Activated CD4-positive, alpha-beta T cell treated with anti-CD3 and anti-CD28 coated beads for 1 hour (primary cell): ENCODE measurements around the gene NECAB3.
A peak's percentile ranks its signal among the peaks of the same experiment; 100 is the strongest.

Source experiments
- DNase-seq: peaks from one replicate; pipeline ENCODE4 v3.0.0-alpha.2; 2020

NECAB3 gene

DNA sequence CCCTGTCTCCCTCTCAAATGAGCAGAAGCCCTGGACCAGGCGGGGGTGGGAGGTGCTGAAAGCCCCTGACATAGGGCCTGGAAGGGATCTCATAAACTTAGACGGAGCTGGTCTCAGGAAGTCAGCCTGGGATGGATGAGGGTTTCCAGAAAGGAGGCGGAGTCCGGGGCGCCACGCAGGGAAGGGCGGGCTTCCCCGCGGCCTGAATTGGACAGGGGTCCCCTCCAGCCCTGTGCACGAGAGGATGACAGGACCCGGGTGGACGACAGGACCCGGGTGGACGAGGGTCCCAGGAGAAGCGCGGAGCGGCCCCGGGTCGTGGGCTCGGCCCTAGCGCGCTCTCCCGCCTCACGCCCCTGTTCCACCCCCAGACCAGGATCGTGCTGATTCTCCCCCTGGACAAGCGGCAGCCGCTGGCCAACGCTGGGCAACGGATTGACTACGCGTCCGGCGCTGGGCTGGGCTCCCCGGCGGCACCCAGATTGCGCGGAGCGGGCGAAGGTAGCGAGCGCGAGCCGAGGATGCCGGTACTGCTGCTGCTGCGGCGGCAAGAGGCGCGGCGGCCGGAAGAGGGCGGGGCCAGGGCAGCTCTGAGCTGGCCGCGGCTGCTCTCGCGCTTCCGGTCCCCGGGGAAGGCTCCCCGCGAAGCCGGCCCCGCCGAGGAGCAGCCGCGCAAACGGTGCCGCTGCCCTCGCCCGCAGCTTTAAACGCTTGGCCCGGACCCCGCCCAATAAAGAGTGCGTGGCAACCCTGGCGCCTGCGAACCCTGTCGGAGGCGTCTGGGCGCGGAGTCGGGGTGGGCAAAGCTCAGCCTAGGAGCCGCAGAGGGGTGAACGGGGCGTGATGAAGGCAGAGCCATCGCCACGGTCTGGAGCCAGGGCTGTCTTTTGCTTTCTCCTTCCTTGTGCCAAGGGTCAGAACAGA, 10.8 kb downstream of the NECAB3 start:
- peak; percentile 65 for DNase-seq

DNA sequence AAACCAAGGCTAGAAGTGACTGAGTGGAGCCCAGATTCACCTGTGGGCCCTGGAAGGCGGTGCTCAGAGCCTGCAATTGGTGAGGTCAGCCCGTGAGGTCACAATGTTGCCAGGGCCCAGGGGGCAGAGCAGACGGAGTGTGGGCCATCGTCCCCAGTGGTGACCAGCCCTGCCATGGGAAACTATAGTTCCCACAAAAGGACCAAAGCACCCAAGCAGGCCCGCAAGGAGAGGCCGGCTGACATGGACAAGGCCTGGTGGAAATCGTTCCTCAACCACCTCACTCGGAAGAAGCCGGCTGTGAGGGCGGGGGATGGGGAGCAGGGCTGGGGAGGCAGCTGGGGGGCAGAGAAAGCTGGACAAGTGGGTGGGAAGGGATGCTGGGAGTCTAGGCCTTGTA, 12.1 kb downstream of the NECAB3 start, which contains the start of gene C20orf144:
Gene C20orf144 (plus strand): TSS at position 156 of the 400 bp plus-strand sequence. CDS start 19 bp downstream, at position 175.
- DNase-seq: no peak

DNA sequence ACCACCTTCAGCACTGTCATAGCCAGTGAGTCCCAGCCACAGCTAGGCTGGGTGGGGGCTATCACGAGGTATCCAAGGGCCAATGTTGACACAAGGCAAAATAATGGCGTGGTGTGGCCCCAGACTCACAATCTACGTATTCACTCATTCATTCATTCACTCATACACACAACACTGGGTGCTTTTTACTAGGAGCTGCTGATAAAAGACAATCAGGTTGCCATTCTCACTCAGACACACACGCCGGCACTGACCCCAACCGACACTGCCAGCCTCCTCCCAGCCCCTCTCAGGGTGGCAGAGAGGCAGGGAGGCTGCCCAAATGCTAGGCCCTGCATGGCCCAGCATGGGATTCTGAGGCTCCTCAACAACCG, 13.6 kb downstream of the NECAB3 start:
- DNase-seq: no peak

DNA sequence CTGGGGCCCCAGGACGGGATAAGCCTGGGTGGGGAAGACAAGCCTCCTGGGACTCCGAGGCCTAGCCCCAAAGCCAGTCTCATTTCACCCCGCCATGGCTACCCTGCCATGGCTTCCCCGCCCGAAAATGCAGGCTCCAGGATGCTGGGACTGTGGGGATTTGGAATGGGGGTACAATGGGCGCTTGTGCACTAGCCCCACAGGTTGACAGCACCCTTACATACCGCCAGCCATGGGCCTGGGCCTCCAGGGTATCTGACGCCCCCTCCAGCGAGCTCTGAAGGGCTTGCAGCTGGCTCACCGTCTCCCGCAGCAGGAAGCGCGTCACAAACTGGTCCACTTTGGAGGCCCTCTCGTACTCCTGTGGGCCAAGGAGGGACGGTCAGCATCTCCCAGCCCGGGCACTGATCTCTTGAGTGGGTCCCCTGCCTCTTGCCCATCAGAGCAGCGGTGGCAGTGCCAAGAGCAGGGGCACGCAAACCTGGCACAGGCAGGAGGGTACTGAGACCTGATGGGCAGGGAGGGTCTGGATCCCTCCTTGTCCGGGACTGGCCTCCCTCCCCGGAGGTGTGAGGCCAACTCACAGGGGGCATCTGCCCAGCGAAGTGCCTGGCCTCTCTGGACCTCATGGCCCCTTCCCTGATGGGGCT, 14.1 kb downstream of the NECAB3 start:
- no peak for DNase-seq

DNA sequence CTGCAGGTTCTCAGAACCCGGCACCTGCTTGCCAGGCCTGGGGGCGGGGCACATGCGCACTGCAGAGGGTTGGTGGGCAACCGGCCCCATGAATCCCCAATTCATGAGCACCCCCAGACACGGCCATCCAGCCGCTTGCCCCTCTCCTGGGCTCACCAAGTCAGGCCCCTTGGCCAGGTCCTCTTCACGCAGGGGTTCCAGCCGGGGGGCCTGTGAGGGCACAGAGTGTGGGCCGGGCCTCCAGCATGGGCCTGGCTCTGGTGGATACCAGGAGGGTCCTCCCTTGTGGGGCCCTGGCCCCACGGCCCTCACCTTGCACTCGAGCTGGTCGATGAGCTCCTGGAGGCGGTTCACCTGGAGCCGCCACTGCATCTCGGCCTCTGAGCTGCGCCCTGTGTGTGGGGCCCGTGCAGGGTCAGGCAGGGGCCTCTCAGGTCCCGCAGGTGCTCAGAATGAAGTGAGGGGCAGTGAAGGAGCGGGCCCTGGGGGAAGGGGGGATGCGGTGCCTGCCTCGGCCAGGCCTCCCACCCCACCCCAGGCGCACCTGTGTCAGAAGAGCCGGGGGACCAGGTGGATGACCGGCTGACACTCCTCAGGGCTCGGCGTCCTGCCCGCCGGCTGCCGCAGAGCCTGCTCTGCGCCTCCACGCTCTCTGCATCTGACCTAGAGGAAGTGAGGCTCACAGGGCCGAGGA, 14.7 kb downstream of the NECAB3 start:
- no peak for DNase-seq

DNA sequence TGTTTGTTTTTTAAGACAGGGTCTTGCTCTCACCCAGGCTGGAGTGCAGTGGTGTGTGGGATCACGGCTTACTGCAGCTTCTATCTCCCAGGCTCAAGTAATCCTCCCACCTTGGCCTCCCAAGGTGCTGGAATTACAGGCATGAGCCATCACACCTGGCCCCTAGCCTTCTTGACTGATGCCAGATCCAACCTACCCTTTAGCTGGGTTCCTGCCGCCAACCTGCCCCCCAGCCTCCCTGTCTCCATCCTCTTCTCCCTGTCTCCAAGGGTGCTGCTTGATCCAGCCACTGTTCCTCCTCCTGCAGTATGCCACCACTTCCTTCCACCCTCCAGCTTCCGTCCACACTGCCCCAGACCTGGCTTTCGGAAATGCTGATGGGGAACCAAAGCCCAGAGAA, 15.3 kb downstream of the NECAB3 start:
- no peak for DNase-seq

DNA sequence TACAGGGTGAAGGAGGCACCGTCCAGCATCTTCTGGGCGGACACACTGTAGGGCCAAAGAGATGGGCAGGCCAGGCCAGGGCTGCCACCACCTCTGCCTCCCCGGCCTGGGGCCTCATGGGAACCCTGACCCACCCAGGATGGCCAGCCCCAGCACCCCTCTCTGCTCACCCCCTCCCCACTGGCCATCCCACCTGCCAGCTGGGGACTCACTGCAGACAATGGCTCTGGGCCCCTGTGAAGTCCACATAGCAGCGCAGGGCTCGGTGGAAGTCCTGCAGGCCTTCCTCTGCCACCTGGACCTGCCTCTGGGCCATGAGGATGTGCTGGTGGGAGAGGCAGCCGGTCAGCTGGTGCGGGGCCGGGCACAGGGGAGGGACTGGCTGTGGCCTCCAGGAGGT, 15.7 kb downstream of the NECAB3 start:
- DNase-seq: no peak

DNA sequence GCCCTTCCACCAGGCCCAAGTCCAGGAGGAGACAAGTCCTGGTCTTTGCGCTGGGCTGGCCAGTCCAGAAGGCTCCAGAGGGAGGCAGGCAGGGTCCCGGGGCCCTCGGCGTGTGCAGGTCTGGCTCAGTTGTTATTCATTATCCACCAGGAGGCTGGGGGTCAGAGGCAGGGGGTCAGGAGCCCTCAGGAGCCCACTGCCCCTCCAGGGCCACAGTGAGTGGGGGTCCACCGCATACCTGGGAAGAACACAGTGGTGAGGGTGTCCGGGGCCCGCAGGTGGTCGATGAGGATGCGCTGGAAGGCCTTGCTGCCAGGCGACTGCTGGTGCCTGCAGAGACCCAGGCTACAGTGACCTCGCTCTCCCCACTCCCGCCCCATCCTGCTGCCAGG, 16.5 kb downstream of the NECAB3 start:
- DNase-seq: no peak

DNA sequence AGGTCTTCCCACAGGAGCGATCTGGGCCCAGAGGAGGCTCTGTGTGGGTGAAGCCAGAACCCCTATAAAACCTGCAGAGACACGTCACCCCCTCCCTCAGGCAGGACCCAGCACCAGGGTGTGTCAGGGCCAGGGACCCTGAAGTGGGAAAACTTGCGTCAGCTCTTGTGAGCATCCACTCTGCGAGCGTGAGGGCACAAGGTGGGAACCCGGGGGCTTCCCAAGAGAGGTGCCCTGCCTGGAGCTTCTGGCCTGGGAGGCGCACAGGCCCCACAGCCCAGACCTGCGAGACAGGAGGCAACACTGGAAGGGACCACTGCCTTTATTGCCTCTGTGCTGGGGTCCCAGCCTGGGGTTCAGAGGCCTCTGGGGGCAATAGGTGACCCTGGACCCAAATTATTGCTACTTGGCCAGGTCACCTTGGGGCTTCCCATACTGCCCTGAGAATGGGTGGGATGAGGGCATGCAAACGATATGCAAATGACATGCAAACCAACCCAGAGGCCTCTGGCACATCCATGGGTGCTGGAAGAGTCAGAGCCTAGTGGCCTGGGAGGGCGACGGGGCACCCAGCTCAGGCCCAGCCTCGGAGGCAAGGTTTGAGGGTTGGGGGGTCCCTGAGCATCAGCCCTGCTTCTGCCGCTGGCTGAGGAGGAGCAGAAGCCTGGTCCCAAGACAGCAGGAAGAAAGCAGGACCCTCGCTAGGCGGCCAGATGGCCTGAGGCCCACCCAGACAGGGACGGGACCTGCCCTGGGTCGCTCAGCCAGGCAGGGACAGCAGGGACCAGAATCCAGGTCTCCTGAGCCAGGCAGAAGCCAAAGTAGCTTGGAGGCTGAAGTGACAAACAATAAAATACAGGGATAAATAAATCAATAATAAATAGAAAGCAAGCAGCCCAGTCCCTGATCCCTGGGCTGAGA, 17.2 kb downstream of the NECAB3 start:
- no peak for DNase-seq

DNA sequence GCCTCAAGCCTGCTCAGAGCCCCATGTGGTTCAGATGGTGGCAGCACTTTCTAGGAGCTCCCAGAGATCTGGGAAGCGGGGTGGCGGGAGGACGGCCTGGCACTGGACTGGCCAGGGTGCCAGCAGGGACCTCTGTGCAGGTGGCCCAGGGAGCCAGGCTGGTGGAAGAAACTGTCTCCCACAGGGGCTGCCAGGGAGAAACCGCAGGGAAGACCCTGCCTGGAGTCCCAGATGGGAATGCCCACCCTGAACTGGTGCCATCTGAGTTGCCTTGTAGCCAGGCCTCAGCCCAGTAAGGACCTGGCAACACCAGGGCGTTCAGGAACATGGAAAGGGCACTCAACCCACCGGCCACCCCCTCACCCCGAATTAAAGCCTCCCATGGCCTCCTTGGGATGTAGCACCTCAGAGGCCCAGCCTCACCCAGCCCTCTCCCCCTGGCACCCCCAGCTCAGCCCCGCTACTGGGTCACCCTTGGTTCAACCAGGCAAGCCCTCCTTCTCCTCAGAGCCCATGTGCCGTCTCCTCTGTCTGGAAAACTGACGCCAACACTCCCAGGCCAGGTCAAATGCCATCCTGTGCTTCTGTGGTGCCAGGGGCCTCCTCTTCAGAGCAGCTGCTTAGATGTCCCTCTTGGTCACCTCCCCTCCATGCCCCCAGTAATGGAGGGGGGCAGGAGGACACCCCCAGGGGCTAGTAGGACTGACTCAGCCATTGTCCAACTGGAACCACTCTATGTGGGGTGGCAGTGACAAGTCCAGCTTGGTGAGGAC, 18.0 kb downstream of the NECAB3 start:
- no peak for DNase-seq

DNA sequence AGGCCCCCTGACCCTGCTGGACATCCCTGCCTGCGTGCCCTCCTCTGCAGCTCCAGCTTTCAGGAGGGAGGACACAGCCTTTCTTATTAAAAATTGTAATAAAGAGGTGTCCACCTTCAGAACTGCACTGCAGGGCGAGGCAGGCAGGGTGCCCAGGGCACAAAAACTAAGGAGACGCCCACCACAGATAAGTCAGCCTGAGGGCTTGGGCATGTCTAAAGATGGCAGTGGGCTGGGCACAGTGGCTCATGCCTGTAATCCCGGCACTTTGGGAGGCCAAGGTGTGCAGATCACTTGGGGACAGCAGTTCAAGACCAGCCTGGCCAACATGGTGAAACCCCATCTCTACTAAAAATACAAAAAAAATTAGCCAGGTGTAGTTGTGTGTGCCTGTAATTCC, 19.1 kb downstream of the NECAB3 start:
- no peak for DNase-seq

DNA sequence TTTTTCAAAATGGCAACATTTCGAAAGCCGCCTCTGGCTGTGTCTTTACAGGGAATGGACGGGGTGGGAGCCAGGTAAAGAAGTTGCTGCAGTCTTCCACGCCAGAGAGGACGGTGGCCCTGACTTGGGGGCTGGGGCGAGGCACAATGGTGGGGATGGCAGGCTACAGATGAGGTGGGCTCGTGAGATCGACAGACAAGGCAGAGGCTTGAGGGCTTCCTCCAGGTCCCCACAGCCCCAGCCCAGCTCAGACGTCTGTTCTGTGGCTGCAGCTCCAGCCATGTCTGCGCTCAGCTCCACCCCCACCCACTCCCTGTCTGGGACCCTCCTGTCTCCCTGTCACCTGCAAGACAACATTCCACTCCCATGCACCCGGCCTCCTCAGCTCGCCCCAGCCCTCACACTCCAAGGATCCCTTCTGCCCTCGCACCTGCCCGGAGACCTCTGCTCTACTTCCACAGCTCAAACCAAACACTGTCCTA, 19.5 kb downstream of the NECAB3 start:
- no peak for DNase-seq

DNA sequence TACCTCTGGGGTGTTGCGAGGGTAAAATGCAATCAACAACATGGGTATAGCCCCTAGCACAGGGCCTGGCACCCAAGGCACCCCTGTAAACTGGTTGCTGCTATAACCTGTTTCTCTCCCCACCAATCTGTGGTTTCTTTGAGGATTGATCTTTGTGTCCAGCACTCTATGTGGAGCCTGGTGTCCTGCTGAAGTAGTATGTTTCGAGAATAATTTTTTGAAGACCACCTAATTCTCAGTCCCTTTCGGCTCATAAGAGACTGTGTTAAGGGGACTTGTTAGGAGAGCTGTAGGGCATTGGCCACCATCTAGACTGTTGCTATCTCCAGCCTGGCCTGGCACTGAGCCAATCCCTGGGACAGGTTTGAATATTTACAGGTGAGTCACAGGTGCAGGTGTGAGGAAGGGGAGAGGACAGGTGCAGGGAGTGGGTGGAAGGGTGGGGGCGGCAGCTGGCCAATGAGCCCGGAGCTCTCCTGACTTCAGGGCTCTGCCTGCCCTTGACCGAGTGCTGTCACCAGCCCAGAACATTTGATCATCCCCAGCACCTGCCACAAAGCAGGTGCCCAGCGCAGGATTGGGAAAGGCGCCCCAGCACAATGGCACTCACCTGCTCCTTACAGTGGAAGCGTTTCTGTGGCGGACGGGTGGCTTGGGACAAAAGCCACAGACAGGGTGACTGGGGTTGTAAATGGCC, 20.2 kb downstream of the NECAB3 start:
- DNase-seq: no peak

DNA sequence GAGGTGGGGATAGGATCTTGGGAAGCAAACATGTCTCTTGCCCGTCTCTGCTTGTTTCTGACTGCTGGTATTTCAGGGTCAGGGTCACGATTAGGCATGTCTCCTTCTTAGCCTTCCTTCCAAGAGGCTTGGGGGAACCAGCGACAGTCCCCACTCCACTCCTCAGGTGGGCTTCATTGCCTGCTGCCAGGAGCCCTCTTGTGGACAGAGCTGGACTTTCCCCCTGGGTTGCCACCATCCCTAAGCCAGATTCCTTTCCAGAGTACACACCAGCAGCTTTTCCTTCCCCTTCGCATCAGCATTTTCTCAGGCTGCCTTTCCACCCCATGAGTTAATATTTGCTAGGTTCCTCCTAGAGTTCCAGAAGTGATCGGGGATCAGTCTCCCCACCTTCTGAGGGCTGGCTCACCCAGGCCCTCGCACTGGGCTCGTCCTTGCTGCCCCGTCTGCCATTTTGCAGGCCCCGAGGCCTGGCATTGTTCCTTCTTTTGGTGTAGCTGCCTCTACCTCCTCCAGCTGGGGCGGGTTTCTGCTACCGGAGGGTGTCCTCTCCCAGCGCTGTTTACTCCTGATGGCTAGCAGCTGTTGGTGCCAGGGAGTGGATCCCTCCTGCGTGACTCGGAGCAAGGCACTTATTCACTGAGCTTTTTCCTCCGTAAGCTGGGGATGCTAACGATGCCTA, 20.9 kb downstream of the NECAB3 start:
- DNase-seq: no peak

DNA sequence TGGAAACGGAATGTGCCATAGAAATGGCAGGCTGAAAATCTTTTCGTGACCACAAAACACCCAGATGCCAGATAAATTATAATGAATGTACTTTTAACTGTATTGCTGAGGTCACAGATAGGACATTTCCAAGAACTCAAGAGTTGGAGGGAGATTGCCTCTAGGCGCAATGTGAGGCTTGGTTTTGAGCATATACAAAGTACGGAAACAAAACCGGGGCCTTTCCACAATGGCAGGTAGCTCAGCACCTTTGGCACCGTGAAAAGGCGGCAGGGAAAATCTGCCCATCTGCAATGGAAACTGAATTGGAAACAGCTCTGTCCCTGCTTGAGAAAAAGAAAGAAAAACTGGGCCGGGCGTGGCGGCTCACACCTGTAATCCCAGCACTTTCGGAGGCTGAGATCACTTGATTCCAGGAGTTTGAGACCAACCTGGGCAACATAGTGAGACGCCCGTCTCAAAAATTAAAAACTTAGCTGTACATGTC, 22.6 kb downstream of the NECAB3 start:
- DNase-seq: no peak

DNA sequence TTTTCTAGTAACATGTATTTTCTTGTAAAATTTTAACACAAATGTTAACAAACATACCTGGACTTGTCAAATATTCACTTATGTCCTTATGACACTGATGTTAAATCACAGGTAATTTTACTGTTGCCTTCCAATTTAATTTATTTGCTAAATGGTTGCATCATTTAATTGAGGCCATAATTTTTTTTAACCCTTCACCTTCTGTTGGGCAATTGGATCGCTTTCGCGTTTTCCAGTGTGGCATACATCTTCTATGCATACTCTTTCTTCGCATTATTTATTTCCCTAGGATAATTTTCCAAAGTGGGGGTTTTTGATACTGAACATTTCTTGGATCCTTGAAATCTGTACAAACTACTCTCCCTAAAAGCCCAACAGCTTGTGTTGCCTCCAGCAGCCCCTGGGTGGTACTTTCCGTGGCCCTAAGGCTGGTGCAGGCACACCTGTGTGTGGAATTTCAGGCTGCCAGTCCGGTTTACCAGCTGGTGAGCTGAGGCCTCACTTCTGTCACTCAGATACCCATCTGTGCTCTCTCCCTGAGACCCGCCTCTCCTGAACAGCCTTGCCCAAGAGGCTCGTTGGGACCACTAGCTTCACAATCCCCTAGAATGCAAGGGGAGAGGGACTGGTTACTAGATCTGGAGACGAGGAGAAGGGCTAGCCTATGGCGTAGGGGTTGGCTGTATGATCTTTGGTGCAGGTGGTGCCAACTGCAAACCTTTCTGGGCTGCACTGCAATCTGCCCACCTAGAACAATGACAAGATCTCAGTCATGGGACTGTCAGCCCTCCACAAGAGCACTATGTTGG, 23.3 kb downstream of the NECAB3 start:
- no peak for DNase-seq

DNA sequence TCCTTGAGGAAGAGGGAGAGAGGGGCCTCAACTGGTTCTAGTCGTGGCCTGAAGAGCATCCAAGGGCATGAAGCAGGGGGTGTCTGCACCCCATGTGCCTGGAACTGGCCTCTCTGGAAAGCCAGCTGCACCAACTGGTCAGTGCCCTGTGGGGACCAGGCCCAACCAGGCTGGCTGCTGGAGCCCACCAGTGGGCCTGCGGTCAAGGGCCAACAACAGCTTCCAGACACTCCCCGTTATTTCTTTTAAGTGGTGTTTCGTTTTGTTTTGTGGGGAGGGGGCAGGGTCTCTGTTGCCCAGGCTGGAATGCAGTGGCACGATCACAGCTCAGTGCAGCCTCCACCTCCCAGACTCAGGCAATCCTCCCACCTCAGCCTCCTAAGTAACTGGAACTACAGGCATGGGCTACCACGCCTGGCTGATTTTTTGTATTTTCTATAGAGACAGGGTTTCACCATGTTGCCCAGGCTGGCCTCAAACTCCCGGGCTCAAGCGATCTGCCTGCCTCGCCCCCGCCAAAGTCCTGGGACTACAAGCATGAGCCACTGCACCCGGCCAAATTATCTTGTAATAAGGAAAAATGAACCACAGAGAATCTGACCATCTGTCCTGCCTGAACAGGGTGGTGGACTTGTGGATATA, 24.0 kb downstream of the NECAB3 start:
- DNase-seq: no peak

DNA sequence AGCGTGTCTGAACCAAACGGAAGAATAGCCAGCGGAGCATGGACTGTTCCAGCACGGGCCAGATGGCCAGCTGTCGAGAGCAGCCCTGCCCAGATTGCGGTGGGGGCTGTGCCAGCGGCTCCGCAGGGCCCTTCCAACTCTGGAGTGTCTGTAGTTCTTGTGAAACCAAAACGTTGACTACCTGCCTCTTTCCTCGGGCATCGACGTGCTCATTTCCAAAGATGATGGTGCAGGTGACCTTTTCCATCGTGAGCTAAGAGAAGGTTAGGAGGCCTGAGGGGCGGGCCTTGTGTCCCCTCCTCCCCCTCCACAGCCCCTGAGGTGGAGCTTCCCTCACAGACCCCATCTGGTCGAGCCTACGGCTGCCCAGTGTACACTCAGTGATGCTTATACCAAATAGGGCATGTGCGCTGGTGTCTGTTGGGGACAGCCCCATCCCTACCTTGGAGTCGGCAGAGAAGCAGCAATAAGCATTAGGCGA, 25.0 kb downstream of the NECAB3 start:
- DNase-seq: no peak
